Body of pancreas (tissue), 4 donors: ENCODE results near the gene SMC5.

Source experiments
- CTCF ChIP-seq, 7 experiments: fragments of 450-650 bp in 4 of 7; fragments of 200-600 bp in 3 of 7; sonication (generic) in 3 of 7; IDR thresholded peaks; one replicate each; pipeline ENCODE4 v1.5.1; 2016 to 2019; ENCODE audit warnings: antibody characterized with exemption in 7 of 7
- POLR2A ChIP-seq, 3 donors: fragments of 450-650 bp; IDR thresholded peaks; one replicate each; pipeline ENCODE4 v1.6.1; 2016; ENCODE audit warnings: antibody characterized with exemption in 3 of 3, mild to moderate bottlenecking in 2 of 3

- TF ChIP-seq CTCF (IDR thresholded peaks at IDR 0.05) = no peak
- no peak for TF ChIP-seq POLR2A (IDR thresholded peaks at IDR 0.05)
Measured at GRCh38 chr9:70355801-70356200, 97.0 kb downstream of the SMC5 start.
